DOHH2 (cell line): Measurements from ENCODE around the gene WDR74.

ENCODE experiments used
- H3F3A ChIP-seq: fragments of 200-600 bp; sonication (generic), shearing (Covaris generic); 2 replicates; pipeline ENCODE4 v1.6.0; 2016; ENCODE audit warnings: antibody characterized with exemption, mild to moderate bottlenecking; ENCODE audit not compliant: control insufficient read depth, insufficient read depth
- H3K27ac ChIP-seq: fragments of 200-600 bp; sonication (generic); 2 replicates; pipeline ENCODE4 v1.5.1; 2014; ENCODE audit warnings: low read depth, mild to moderate bottlenecking, low read length, moderate library complexity
- H3K27me3 ChIP-seq: fragments of 200-600 bp; sonication (generic); 2 replicates; pipeline ENCODE4 v1.6.1; 2014; ENCODE audit warnings: mild to moderate bottlenecking, low read length, mixed read lengths; ENCODE audit not compliant: control insufficient read depth
- H3K36me3 ChIP-seq: fragments of 200-600 bp; sonication (generic); 2 replicates; pipeline ENCODE4 v1.6.1; 2014; ENCODE audit warnings: mild to moderate bottlenecking, low read length, moderate library complexity, mixed read lengths; ENCODE audit not compliant: control insufficient read depth
- H3K4me1 ChIP-seq: fragments of 200-600 bp; sonication (generic); 2 replicates; pipeline ENCODE4 v1.6.1; 2014; ENCODE audit warnings: mild to moderate bottlenecking, low read length, mixed read lengths; ENCODE audit not compliant: control insufficient read depth
- H3K4me2 ChIP-seq: fragments of 200-600 bp; sonication (generic); 2 replicates; pipeline ENCODE4 v1.6.0; 2014; ENCODE audit warnings: mild to moderate bottlenecking, low read length, moderate library complexity
- H3K4me3 ChIP-seq: fragments of 200-600 bp; sonication (generic); 2 replicates; pipeline ENCODE4 v1.5.1; 2014; ENCODE audit warnings: mild to moderate bottlenecking, low read length, mixed read lengths
- H3K79me2 ChIP-seq: fragments of 200-600 bp; sonication (generic); 2 replicates; pipeline ENCODE4 v1.6.1; 2014; ENCODE audit warnings: mild to moderate bottlenecking, low read length, mixed read lengths; ENCODE audit not compliant: control insufficient read depth
- H3K9me2 ChIP-seq: fragments of 200-600 bp; sonication (generic); replicated peaks from 2 replicates; pipeline ENCODE4 v1.6.1; 2014; ENCODE audit warnings: mild to moderate bottlenecking, low read length, mixed read lengths; ENCODE audit not compliant: control insufficient read depth
- H3K9me3 ChIP-seq: fragments of 200-600 bp; sonication (generic); 2 replicates; pipeline ENCODE4 v1.6.1; 2014; ENCODE audit warnings: antibody characterized with exemption, low read length, mixed read lengths; ENCODE audit not compliant: control insufficient read depth, insufficient read depth
- H4K20me1 ChIP-seq: fragments of 200-600 bp; sonication (generic); 2 replicates; pipeline ENCODE4 v1.6.0; 2014; ENCODE audit warnings: low read depth, mild to moderate bottlenecking, antibody characterized with exemption, low read length, moderate library complexity; ENCODE audit not compliant: control insufficient read depth, insufficient read depth
- CTCF ChIP-seq: fragments of 200-600 bp; sonication (generic); IDR thresholded peaks from one replicate; pipeline ENCODE4 v1.5.1; 2014; ENCODE audit warnings: antibody characterized with exemption, mild to moderate bottlenecking, low read depth, low read length; ENCODE audit not compliant: poor library complexity, severe bottlenecking
- EZH2phosphoT487 ChIP-seq: fragments of 200-600 bp; sonication (generic); IDR thresholded peaks from 2 replicates; pipeline ENCODE4 v1.6.1; 2017; ENCODE audit warnings: borderline replicate concordance, mild to moderate bottlenecking, antibody characterized with exemption, low read length, moderate library complexity, mixed read lengths

Gene WDR74

DNA sequence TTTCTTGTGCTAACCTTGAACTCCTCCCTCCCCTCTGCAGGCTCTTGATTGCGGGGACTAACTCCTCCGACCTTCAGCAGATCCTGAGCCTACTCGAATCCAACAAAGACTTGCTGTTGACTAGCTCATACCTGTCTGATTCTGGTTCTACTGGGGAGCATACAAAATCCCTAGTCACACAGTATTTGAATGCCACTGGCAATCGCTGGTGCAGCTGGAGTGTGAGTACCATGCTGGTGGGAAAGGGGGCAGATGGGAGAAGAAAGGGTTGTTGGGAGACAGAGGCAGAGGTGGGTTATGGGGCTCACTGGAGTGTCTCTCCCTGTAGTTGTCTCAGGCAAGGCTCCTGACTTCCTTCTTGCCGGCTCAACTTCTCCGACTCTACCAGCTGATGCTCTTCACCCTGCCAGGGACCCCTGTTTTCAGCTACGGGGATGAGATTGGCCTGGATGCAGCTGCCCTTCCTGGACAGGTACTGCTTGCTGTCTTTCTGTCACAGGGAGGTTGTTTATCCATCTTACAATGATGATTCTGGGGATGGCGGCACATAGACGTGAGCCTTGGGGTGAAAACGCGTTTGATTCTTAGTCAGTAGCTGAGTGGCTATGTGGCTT is 45.9 kb upstream of the WDR74 start:
- Histone ChIP-seq H3K4me3 (no peak overlapping the region), H3K79me2 (peaks cover 50% of the 10 kb centered on the region), H3K27ac (no peak overlapping the region), H3K4me2 (no peak overlapping the region), H3K9me3 (no peaks in the 10 kb centered on the region), H3K27me3 (no peaks in the 10 kb centered on the region), H3K4me1 (peaks cover 19% of the 10 kb centered on the region), H3K36me3 (peaks cover 91% of the 10 kb centered on the region), H3F3A (peaks cover 31% of the 10 kb centered on the region), H4K20me1 (peaks cover 12% of the 10 kb centered on the region), H3K9me2 (no peaks in the 10 kb centered on the region)
- TF ChIP-seq EZH2phosphoT487 (no peak), CTCF (no peak)

GRCh38 chr11:62883673-62884072 is 44.3 kb upstream of the WDR74 start:
- Histone ChIP-seq H3K4me2 (peak overlapping the region; percentile 99), H3K9me3 (no peaks in the 10 kb centered on the region), H3K4me3 (no peak overlapping the region), H3K36me3 (peaks cover 90% of the 10 kb centered on the region), H3K4me1 (peaks cover 30% of the 10 kb centered on the region), H3K79me2 (peaks cover 63% of the 10 kb centered on the region), H3F3A (peaks cover 28% of the 10 kb centered on the region), H3K27me3 (no peaks in the 10 kb centered on the region), H3K27ac (no peak overlapping the region), H3K9me2 (no peaks in the 10 kb centered on the region), H4K20me1 (peaks cover 8% of the 10 kb centered on the region)
- TF ChIP-seq CTCF (no peak), EZH2phosphoT487 (no peak)

DNA sequence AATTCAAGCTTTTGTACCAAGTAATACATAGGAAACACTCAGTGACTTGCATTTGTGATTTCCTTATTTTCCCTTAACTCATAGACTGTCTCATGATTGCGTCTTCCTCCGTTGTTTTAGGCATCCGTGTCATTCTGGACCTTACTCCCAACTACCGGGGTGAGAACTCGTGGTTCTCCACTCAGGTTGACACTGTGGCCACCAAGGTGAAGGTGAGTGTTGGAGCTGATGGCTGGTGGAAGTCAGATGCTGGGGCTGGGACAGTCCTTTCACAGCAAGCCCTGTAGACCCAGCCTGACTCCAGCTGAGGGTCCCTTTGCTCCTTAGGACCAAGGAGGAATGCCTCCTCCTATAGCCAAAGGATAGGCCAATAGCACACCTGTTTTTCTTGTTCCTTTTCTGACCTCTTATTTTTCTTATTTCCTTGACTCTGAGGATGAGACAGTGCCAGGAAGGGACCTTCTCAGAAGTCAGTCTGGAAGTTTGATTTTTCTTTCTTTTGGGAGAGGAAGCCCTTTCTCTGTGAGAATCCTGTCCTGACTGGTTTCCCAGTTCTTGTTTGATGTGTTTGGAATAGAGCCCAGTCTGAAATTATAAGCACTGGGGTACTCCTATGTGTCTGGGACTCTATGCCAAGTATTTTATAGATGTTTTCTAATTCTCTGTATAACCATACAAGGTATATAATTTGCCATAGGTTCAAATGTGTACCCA is 43.6 kb upstream of the WDR74 start:
- H3K4me2 ChIP-seq: peak overlapping the region; percentile 99
- H3K4me1 ChIP-seq: peaks cover 30% of the 10 kb centered on the region
- H3K79me2 ChIP-seq: peaks cover 66% of the 10 kb centered on the region
- H3K36me3 ChIP-seq: peaks cover 86% of the 10 kb centered on the region
- TF ChIP-seq EZH2phosphoT487: no peak
- TF ChIP-seq CTCF: no peak
- H3K27me3 ChIP-seq: no peaks in the 10 kb centered on the region
- peaks cover 25% of the 10 kb centered on the region for H3F3A ChIP-seq
- no peaks in the 10 kb centered on the region for H3K9me3 ChIP-seq
- H3K9me2 ChIP-seq: no peaks in the 10 kb centered on the region
- H4K20me1 ChIP-seq: peaks cover 6% of the 10 kb centered on the region
- no peak overlapping the region for H3K27ac ChIP-seq
- H3K4me3 ChIP-seq: peak overlapping the region; percentile 92
